ENCODE measurements around the gene TUSC2.

TUSC2 gene

DNA sequence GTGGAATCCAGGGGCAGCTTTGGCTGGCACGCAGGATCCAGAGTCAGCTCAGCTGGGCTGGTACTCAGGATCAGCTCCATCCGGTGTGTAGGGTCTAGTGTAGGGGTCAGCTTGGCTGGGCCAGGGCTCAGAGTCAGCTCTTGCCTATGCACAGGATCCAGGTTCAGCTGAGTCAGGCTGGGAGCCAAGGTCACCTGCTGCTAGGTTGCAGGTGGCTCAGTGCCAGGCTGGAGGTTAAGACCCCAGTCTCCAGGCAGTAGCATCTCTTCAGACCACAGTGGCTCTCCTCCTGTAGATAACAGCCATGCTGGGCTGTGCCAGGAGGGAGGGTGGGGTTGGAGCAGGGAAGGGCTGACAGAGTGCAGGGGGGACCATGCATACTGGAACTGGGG, 30.6 kb downstream of the TUSC2 start:
- TF ChIP-seq, protein P1, sequence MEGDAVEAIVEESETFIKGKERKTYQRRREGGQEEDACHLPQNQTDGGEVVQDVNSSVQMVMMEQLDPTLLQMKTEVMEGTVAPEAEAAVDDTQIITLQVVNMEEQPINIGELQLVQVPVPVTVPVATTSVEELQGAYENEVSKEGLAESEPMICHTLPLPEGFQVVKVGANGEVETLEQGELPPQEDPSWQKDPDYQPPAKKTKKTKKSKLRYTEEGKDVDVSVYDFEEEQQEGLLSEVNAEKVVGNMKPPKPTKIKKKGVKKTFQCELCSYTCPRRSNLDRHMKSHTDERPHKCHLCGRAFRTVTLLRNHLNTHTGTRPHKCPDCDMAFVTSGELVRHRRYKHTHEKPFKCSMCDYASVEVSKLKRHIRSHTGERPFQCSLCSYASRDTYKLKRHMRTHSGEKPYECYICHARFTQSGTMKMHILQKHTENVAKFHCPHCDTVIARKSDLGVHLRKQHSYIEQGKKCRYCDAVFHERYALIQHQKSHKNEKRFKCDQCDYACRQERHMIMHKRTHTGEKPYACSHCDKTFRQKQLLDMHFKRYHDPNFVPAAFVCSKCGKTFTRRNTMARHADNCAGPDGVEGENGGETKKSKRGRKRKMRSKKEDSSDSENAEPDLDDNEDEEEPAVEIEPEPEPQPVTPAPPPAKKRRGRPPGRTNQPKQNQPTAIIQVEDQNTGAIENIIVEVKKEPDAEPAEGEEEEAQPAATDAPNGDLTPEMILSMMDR (IDR thresholded peaks at IDR 0.05) = no peak
- no peak for TF ChIP-seq ZFX (IDR thresholded peaks at IDR 0.05; ENCODE audit: borderline replicate concordance)
- no peak overlapping the region for H3K27ac ChIP-seq

DNA sequence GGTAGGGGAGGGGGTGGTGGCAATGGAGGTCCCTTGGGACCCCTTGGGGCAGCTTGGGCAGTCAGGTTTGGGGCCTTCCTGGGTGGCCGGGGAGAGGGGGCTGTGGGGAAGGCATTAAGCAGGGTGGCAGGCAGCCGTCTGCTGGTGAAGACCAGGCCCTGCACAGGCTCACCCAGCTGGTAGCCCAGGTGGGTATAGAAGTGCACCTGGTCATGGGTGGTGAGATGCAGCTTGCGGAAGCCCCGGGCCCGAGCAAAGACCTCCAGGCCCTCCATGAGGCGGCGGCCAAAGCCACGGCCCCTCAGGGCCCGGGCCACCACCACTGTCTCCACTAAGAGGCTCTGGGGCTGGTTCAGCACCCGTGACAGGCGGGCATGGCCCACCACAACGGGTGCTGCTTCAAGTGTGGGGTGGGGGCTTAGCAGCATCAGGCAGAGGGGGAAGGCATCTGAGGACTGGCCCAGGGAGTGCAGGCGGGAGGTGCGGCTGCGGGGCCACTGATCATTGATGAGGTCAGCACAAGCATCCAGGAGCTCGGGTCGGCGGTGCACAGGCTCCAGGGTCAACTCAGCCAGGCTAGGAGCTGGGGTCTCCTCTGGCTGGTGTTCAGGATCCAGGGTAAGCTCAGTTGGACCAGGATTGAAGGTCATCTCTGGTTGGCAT, 31.2 kb downstream of the TUSC2 start:
- TF ChIP-seq, protein P1 (IDR thresholded peaks at IDR 0.05) = no peak
- no peak for TF ChIP-seq ZFX (IDR thresholded peaks at IDR 0.05; ENCODE audit: borderline replicate concordance)
- no peak overlapping the region for H3K27ac ChIP-seq

DNA sequence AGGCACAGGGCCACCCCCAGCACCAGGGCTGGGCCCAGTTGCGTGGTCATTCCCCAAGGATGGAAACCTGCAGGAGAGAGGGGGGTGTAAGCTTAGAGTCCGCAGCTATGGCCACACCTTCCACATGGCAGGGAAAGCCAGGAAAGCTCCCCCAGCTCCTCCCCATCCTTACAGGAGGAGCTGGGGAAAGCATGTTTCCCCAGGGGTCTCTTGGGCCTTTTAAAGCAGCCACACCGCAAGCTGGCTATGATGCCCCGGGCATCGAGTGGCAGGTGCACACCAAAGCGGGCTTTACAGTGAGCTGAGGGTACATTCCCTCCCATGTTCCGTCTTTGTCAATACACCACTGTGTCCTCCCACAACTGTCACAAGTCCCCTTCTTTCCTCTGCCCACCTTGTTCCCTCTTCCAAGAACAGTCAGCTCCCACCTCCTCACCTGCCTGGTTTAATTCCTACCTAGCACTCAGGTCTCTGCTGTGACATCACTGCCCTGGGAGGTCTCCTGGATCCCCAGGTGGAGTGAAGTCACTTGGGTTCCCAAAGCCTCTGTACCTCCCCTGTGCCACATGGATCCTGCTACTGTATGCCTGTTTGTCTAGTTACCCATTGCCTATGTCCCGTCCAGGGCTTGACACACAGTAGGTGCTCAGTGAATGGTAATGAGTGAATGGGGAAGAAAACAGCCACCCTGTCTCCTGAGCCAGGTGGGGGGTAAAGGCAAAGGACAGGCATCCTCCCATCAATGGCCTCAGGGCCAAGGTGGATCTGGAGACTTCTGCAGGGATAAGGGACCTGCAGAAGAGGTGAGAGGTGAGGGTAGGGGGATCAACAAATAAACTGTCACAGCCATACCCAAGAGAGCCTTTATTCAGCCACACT, 32.2 kb downstream of the TUSC2 start:
- H3K27ac ChIP-seq = no peak overlapping the region
- no peak for TF ChIP-seq ZFX (IDR thresholded peaks at IDR 0.05; ENCODE audit: borderline replicate concordance)
- TF ChIP-seq, protein P1 (IDR thresholded peaks at IDR 0.05) = no peak

DNA sequence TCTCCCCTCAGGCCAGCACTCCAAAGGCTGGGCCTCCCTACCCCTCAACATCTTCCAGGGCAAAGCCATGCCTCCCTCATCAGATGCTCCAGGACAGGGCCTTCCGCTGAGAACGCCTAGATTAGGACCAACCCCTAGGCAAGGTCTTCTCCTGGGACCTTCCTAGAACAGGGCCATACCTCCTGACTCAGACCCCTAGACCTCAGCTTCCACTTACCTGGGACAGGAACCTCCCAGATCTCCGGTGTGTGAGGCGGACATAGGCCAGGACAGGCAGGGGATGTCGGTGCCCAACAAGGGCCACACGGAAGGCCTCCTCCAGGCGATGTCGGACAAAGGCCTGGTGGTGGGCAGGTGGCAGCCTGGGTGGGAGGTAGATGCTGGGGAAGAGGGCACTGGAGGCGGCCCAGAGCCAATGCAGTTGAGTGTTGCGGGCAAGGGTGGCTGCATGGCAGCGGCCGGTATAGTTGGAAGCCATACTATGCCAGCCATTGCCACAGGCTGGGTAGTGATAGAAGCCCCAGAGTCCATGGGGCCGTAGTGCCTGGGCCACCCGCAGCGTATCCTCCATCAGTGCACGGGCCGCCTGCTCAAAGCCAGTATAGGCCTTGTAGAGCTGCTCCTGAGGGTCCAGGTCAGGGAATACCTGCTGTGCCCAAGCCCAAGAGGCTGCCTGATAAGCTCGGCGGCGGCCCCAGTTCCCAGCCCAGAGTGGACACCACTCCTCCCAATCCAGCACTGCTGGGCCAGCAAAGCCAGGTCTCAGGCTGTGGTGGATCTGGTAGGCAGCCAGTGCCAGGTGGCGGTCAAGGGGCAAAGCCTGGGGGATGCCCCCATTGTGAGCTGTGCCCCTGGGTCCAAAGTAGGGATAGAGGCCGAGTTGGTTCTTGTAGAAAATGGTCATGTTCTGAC, 33.3 kb downstream of the TUSC2 start:
- TF ChIP-seq, protein P1 (IDR thresholded peaks at IDR 0.05) = no peak
- TF ChIP-seq ZFX (IDR thresholded peaks at IDR 0.05; ENCODE audit: borderline replicate concordance) = no peak
- no peak overlapping the region for H3K27ac ChIP-seq

DNA sequence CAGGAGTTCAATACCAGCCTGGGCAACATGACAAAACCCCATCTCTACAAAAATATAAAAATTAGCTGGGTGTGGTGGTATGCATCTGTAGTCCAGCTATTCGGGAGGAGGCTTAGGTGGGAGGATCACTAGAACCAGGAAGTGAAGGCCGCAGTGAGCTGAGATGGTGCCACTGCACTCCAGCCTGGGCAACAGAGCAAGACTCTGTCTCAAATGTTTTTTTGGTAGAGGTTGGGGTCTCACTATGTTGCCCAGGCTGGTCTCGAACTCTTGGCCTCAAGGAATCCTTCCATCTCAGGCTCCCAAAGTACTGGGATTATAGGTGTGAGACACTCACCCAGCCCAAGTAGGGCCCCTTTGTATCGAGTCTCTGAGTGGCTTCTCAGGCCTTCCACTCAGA, 33.9 kb downstream of the TUSC2 start:
- no peak overlapping the region for H3K27ac ChIP-seq
- TF ChIP-seq, protein P1 (IDR thresholded peaks at IDR 0.05) = no peak
- no peak for TF ChIP-seq ZFX (IDR thresholded peaks at IDR 0.05; ENCODE audit: borderline replicate concordance)

DNA sequence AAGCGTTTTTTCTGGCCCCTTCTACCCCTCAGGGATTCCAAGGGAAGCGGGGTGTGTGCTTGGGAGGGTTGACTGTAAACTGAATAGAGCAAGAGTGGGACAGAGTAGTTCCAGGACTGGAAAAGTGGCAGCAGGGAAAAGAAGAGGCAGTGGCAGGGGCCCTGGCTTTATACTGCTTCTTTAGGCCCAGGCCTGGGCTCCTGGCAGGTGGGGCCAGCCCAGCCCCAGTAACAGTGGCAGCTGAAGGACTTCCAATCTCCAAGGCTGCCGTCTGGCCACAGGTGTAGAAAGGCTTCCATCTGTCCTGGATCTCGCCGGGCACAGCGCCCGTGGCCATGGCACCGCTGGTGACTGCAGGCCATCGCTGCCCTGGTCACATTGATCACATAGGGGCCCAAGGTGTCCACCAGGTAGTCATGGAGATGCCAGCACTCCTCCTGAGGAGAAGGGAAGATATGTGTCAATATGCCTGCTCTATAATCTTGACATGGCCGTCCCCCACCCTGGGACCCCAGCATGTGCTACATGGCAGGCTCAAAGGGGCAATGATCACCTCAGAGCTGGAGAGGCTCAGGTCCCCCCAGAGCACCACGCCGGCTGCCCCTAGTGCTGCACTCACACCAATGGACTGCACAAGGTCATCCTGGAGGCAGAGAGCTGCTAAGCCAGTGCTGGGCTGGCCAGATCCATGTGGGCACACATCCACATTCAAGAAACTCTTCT, 34.8 kb downstream of the TUSC2 start:
- no peak for TF ChIP-seq ZFX (IDR thresholded peaks at IDR 0.05; ENCODE audit: borderline replicate concordance)
- TF ChIP-seq, protein P1 (IDR thresholded peaks at IDR 0.05) = no peak
- peak overlapping the region; percentile 89 for H3K27ac ChIP-seq
